HepG2 (cell line): ENCODE measurements around the gene TRAPPC3. TPM values are rescaled to one million over a fixed set of nuclear protein-coding genes. Genes with fewer than 3 reads are reported as not detected.

Source experiments
- CAMTA2 ChIP-seq: sonication (generic); formaldehyde crosslinking; IDR thresholded peaks from 2 replicates; pipeline ENCODE4 v1.4.0; 2020; ENCODE audit warnings: mild to moderate bottlenecking, missing genetic modification reagents, borderline replicate concordance
- CEBPG ChIP-seq: IDR thresholded peaks from 2 replicates; pipeline ENCODE4 v1.6.1; 2016
- MAFG ChIP-seq: sonication (generic); formaldehyde crosslinking; IDR thresholded peaks from 2 replicates; pipeline ENCODE4 v1.5.1; 2020; ENCODE audit warnings: mild to moderate bottlenecking, missing genetic modification reagents
- MED1 ChIP-seq: sonication (generic); formaldehyde crosslinking; IDR thresholded peaks from 2 replicates; pipeline ENCODE4 v1.4.0; 2020; ENCODE audit warnings: missing genetic modification reagents
- MEIS2 ChIP-seq: sonication (generic); formaldehyde crosslinking; IDR thresholded peaks from 2 replicates; pipeline ENCODE4 v1.9.0; 2021; ENCODE audit warnings: mild to moderate bottlenecking, missing genetic modification reagents
- NCOR1 ChIP-seq: fragments of 200-600 bp; sonication (generic); IDR thresholded peaks from 2 replicates; pipeline ENCODE4 v1.7.0; 2017; ENCODE audit warnings: antibody characterized with exemption, low read length, borderline replicate concordance
- PCBP2 ChIP-seq: fragments of 200-400 bp; formaldehyde crosslinking; optimal IDR thresholded peaks from 2 replicates; pipeline ENCODE3; 2018; ENCODE audit warnings: low read length, low read depth; ENCODE audit not compliant: poor library complexity, severe bottlenecking
- RAD51 ChIP-seq: fragments of 450-650 bp; IDR thresholded peaks from 2 replicates; pipeline ENCODE4 v1.6.1; 2016; ENCODE audit warnings: borderline replicate concordance
- TBL1XR1 ChIP-seq: fragments of 150-350 bp; IDR thresholded peaks from 2 replicates; pipeline ENCODE4 v1.6.1; 2014; ENCODE audit warnings: borderline replicate concordance, low read length; ENCODE audit not compliant: partially characterized antibody
- YY1 ChIP-seq: IDR thresholded peaks from 2 replicates; pipeline ENCODE4 v1.6.1; 2011; ENCODE audit warnings: low read length, low read depth, moderate library complexity, mild to moderate bottlenecking; ENCODE audit not compliant: insufficient read depth, insufficient replicate concordance
- ZNF235 ChIP-seq: sonication (generic); formaldehyde crosslinking; IDR thresholded peaks from 2 replicates; pipeline ENCODE4 v1.8.1; 2023; ENCODE audit warnings: mild to moderate bottlenecking, missing genetic modification reagents, borderline replicate concordance
- ZSCAN25 ChIP-seq: sonication (generic); formaldehyde crosslinking; IDR thresholded peaks from 2 replicates; pipeline ENCODE4 v1.8.0; 2022; ENCODE audit warnings: mild to moderate bottlenecking, missing genetic modification reagents
- polyA plus RNA-seq, 8 experiments: library from polyadenylated mRNA; depleted of rRNA in 3 of 8; stranded (reverse) in 7 of 8; unstranded in 1 of 8; fragments of >200 nt; fragmentation: Illumina TruSeq in 4 of 8; extraction: Trizol in 4 of 8; gene quantifications; 2 replicates each; pipeline versions ENCODE4 v1.2.1 to v1.2.3, GENCODE V29; 2011 to 2016; ENCODE audit warnings: low read depth in 4 of 8, missing spikeins in 1 of 8, mixed read lengths in 1 of 8; ENCODE audit not compliant: insufficient read depth in 1 of 8
- total RNA-seq, 5 experiments: library from RNA; depleted of rRNA; stranded (reverse); fragments of >200 nt; fragmentation: Illumina TruSeq; extraction: Trizol; gene quantifications; 2 replicates each; pipeline ENCODE4 v1.2.3, GENCODE V29; 2016; ENCODE audit warnings: low read depth in 1 of 5
- TF ChIP-seq, protein P1 (sequence below): IDR thresholded peaks from 2 replicates; pipeline ENCODE4 v1.6.1; 2016; ENCODE audit warnings: low read depth, missing genetic modification reagents, missing compliant biosample characterization
- TF ChIP-seq, protein P2 (sequence below): sonication (generic); formaldehyde crosslinking; IDR thresholded peaks from 2 replicates; pipeline ENCODE4 v1.4.0; 2020; ENCODE audit warnings: missing genetic modification reagents
- TF ChIP-seq, protein P3 (sequence below): sonication (generic); formaldehyde crosslinking; IDR thresholded peaks from 2 replicates; pipeline ENCODE4 v1.4.0; 2020; ENCODE audit warnings: mild to moderate bottlenecking, missing genetic modification reagents, borderline replicate concordance

Gene TRAPPC3
- total and polyA plus RNA-seq, 2 of the 13 experiments (the other 11 are each of a cell fraction or from before 2014, with no cell fraction given), result 53.7 to 62.4 TPM

DNA sequence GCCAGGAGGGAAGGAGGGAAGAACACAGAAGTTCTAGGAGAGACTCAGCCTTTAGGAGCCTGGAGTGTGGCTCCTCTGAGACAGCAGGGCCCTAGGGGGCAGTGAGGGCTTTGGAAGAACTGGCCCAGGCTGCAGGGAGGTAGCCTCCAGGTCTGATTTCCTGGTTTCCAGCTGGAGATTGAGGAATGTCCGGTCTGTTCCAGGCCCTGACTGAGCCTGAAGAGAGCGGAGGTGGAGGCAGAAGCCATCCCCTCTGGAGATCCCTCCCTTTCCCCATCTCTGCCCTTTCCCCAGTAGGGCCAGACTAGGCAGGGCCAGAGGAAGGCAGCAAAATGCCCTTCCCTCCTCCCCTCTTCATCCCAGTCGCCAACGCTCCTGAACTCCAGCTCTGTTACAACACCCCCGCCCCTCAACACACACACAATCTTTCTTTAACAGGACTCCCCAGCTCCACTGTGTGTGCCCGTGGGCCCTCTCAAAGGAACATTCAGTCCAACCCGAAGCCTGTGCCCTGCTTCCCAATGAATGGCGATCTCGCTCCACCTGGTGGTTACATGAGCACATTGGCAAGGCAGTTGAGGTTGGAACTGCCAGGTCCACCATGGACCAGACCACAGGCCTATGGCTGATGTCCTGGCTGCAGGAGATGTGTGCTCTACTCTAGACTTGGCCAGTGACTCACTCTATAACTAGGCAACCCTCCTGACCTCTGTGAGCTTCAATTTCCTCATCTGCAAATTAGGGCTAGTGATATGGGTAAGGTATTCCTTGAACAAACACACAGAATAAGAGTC lies 38.7 kb upstream of the TRAPPC3 start (continued):
- TF ChIP-seq PCBP2 (no peak), TBL1XR1 (no peak), CAMTA2 (CRISPR knock-in tag) (no peak), ZNF235 (no peak), MAFG (CRISPR knock-in tag) (no peak), NCOR1 (no peak), MED1 (CRISPR knock-in tag) (no peak; the same call in 1 of the 2 replicates), ZSCAN25 (CRISPR knock-in tag) (peak; percentile 96), CEBPG (CRISPR knock-in tag) (peak; percentile 40; the same call in 1 of the 2 replicates), YY1 (peak; percentile 23), MEIS2 (CRISPR knock-in tag) (peak; percentile 45; the same call in 1 of the 2 replicates), RAD51 (no peak)
- TF ChIP-seq, protein P1, sequence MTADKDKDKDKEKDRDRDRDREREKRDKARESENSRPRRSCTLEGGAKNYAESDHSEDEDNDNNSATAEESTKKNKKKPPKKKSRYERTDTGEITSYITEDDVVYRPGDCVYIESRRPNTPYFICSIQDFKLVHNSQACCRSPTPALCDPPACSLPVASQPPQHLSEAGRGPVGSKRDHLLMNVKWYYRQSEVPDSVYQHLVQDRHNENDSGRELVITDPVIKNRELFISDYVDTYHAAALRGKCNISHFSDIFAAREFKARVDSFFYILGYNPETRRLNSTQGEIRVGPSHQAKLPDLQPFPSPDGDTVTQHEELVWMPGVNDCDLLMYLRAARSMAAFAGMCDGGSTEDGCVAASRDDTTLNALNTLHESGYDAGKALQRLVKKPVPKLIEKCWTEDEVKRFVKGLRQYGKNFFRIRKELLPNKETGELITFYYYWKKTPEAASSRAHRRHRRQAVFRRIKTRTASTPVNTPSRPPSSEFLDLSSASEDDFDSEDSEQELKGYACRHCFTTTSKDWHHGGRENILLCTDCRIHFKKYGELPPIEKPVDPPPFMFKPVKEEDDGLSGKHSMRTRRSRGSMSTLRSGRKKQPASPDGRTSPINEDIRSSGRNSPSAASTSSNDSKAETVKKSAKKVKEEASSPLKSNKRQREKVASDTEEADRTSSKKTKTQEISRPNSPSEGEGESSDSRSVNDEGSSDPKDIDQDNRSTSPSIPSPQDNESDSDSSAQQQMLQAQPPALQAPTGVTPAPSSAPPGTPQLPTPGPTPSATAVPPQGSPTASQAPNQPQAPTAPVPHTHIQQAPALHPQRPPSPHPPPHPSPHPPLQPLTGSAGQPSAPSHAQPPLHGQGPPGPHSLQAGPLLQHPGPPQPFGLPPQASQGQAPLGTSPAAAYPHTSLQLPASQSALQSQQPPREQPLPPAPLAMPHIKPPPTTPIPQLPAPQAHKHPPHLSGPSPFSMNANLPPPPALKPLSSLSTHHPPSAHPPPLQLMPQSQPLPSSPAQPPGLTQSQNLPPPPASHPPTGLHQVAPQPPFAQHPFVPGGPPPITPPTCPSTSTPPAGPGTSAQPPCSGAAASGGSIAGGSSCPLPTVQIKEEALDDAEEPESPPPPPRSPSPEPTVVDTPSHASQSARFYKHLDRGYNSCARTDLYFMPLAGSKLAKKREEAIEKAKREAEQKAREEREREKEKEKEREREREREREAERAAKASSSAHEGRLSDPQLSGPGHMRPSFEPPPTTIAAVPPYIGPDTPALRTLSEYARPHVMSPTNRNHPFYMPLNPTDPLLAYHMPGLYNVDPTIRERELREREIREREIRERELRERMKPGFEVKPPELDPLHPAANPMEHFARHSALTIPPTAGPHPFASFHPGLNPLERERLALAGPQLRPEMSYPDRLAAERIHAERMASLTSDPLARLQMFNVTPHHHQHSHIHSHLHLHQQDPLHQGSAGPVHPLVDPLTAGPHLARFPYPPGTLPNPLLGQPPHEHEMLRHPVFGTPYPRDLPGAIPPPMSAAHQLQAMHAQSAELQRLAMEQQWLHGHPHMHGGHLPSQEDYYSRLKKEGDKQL (CRISPR knock-in tag), result no peak
- TF ChIP-seq, protein P2, sequence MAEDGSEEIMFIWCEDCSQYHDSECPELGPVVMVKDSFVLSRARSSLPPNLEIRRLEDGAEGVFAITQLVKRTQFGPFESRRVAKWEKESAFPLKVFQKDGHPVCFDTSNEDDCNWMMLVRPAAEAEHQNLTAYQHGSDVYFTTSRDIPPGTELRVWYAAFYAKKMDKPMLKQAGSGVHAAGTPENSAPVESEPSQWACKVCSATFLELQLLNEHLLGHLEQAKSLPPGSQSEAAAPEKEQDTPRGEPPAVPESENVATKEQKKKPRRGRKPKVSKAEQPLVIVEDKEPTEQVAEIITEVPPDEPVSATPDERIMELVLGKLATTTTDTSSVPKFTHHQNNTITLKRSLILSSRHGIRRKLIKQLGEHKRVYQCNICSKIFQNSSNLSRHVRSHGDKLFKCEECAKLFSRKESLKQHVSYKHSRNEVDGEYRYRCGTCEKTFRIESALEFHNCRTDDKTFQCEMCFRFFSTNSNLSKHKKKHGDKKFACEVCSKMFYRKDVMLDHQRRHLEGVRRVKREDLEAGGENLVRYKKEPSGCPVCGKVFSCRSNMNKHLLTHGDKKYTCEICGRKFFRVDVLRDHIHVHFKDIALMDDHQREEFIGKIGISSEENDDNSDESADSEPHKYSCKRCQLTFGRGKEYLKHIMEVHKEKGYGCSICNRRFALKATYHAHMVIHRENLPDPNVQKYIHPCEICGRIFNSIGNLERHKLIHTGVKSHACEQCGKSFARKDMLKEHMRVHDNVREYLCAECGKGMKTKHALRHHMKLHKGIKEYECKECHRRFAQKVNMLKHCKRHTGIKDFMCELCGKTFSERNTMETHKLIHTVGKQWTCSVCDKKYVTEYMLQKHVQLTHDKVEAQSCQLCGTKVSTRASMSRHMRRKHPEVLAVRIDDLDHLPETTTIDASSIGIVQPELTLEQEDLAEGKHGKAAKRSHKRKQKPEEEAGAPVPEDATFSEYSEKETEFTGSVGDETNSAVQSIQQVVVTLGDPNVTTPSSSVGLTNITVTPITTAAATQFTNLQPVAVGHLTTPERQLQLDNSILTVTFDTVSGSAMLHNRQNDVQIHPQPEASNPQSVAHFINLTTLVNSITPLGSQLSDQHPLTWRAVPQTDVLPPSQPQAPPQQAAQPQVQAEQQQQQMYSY (CRISPR knock-in tag), result no peak
- TF ChIP-seq, protein P3, sequence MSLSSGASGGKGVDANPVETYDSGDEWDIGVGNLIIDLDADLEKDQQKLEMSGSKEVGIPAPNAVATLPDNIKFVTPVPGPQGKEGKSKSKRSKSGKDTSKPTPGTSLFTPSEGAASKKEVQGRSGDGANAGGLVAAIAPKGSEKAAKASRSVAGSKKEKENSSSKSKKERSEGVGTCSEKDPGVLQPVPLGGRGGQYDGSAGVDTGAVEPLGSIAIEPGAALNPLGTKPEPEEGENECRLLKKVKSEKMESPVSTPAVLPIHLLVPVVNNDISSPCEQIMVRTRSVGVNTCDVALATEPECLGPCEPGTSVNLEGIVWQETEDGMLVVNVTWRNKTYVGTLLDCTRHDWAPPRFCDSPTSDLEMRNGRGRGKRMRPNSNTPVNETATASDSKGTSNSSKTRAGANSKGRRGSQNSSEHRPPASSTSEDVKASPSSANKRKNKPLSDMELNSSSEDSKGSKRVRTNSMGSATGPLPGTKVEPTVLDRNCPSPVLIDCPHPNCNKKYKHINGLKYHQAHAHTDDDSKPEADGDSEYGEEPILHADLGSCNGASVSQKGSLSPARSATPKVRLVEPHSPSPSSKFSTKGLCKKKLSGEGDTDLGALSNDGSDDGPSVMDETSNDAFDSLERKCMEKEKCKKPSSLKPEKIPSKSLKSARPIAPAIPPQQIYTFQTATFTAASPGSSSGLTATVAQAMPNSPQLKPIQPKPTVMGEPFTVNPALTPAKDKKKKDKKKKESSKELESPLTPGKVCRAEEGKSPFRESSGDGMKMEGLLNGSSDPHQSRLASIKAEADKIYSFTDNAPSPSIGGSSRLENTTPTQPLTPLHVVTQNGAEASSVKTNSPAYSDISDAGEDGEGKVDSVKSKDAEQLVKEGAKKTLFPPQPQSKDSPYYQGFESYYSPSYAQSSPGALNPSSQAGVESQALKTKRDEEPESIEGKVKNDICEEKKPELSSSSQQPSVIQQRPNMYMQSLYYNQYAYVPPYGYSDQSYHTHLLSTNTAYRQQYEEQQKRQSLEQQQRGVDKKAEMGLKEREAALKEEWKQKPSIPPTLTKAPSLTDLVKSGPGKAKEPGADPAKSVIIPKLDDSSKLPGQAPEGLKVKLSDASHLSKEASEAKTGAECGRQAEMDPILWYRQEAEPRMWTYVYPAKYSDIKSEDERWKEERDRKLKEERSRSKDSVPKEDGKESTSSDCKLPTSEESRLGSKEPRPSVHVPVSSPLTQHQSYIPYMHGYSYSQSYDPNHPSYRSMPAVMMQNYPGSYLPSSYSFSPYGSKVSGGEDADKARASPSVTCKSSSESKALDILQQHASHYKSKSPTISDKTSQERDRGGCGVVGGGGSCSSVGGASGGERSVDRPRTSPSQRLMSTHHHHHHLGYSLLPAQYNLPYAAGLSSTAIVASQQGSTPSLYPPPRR (CRISPR knock-in tag), result no peak
